ENCODE results near the gene HLA-E.
"Not testable (repeated sequence)": the region's sequence is repeated elsewhere in the genome, so short reads cannot be mapped to it uniquely, and the experiment has no call there.

The HLA-E gene

GRCh38 chr6:30480536-30481156 lies 8.7 kb upstream of the HLA-E start:
- no peak for DNase-seq (ENCODE audit: low read depth in 2 of 2)

- no peak for DNase-seq (ENCODE audit: low read depth in 2 of 2)
Measured at GRCh38 chr6:30481211-30481964, 7.9 kb upstream of the HLA-E start.

GRCh38 chr6:30481965-30482644 lies 7.2 kb upstream of the HLA-E start:
- peak; percentile 70 to 81 for DNase-seq (ENCODE audit: low read depth in 2 of 2)

GRCh38 chr6:30483677-30484279 lies 5.5 kb upstream of the HLA-E start:
- DNase-seq (ENCODE audit: low read depth in 2 of 2), result no peak

- no peak for DNase-seq (ENCODE audit: low read depth in 2 of 2)
Measured at GRCh38 chr6:30485236-30485635, 4.1 kb upstream of the HLA-E start.

- no peak for DNase-seq (ENCODE audit: low read depth in 2 of 2)
Measured at GRCh38 chr6:30487926-30488325, 1.4 kb upstream of the HLA-E start.

- not testable (repeated sequence) for DNase-seq (ENCODE audit: low read depth in 2 of 2)
Measured at GRCh38 chr6:30488697-30489080, 620 bp upstream of the HLA-E start.

GRCh38 chr6:30490026-30490876 lies 942 bp downstream of the HLA-E start:
- DNase-seq (ENCODE audit: low read depth in 2 of 2), result peak; percentile 78 to 79

- DNase-seq (ENCODE audit: low read depth in 2 of 2), result not testable (repeated sequence)
Measured at GRCh38 chr6:30491291-30491953, 2.1 kb downstream of the HLA-E start.

- no peak for DNase-seq (ENCODE audit: low read depth in 2 of 2)
Measured at GRCh38 chr6:30491991-30492952, 3.0 kb downstream of the HLA-E start.

GRCh38 chr6:30493643-30494250 lies 4.4 kb downstream of the HLA-E start:
- peak in 1 of 2 donors; percentile 32 for DNase-seq (ENCODE audit: low read depth in 2 of 2)

GRCh38 chr6:30494291-30494861 lies 5.1 kb downstream of the HLA-E start:
- DNase-seq (ENCODE audit: low read depth in 2 of 2), result no peak

- not testable (repeated sequence) for DNase-seq (ENCODE audit: low read depth in 2 of 2)
Measured at GRCh38 chr6:30495060-30495459, 5.8 kb downstream of the HLA-E start.

GRCh38 chr6:30495993-30496392 lies 6.7 kb downstream of the HLA-E start:
- DNase-seq (ENCODE audit: low read depth in 2 of 2), result no peak

GRCh38 chr6:30497261-30497599 lies 7.9 kb downstream of the HLA-E start:
- not testable (repeated sequence) for DNase-seq (ENCODE audit: low read depth in 2 of 2)

- DNase-seq (ENCODE audit: low read depth in 2 of 2), result no peak
Measured at GRCh38 chr6:30497714-30498113, 8.4 kb downstream of the HLA-E start.

- not testable (repeated sequence) for DNase-seq (ENCODE audit: low read depth in 2 of 2)
Measured at GRCh38 chr6:30498705-30499104, 9.4 kb downstream of the HLA-E start.

- no peak for DNase-seq (ENCODE audit: low read depth in 2 of 2)
Measured at GRCh38 chr6:30500421-30501355, 11.4 kb downstream of the HLA-E start.
